C4-2B (cell line): ENCODE data around the gene AP1G1.

ENCODE experiments used
- H3K27ac ChIP-seq: fragments of 450-650 bp; 2 replicates; pipeline ENCODE4 v1.5.1; 2017
- ZFX ChIP-seq: fragments of 450-650 bp; IDR thresholded peaks from 2 replicates; pipeline ENCODE4 v1.6.1; 2017
- TF ChIP-seq, protein P1 (sequence below): fragments of 450-650 bp; conservative IDR thresholded peaks from 2 replicates; pipeline ENCODE4 v1.5.1; 2017; ENCODE audit warnings: mild to moderate bottlenecking

AP1G1 gene

DNA sequence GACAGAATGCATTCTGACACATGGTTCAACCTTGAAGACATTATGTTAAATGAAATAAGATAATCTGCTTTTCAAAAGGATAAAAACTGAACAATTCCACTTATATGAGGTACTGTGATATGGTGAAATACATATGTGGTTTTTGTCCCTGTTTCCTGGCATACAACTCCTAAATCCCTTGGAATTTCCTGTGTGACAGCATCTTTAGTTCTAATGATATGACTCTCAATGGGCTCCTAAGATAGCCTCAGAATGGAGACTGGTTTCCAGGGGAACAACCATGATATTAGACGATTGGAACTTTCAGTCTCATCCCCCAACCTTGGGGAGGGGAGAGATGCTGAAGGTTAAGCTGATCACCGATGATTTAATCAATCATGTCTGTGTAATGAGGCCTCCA is 46.4 kb downstream of the AP1G1 start:
- H3K27ac ChIP-seq: no peak overlapping the region
- TF ChIP-seq ZFX: no peak

DNA sequence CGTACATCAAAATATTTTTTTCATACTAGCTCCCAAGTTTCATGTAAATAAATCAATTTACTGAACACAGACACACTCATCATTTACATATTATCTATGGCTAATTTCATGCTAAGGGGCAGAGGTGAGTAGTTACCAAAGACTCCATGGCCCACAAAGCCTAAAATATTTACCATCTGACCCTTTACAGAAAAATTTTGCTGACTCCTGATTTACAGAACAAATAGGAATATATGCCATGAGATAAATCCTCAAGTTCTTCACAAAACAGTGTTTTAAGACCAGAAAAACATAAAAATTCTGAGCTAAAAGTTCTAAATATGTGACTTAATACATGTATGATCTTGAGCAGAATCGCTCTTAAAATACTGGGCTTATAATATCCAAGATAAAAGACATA is 47.5 kb downstream of the AP1G1 start:
- no peak for TF ChIP-seq ZFX
- TF ChIP-seq, protein P1, sequence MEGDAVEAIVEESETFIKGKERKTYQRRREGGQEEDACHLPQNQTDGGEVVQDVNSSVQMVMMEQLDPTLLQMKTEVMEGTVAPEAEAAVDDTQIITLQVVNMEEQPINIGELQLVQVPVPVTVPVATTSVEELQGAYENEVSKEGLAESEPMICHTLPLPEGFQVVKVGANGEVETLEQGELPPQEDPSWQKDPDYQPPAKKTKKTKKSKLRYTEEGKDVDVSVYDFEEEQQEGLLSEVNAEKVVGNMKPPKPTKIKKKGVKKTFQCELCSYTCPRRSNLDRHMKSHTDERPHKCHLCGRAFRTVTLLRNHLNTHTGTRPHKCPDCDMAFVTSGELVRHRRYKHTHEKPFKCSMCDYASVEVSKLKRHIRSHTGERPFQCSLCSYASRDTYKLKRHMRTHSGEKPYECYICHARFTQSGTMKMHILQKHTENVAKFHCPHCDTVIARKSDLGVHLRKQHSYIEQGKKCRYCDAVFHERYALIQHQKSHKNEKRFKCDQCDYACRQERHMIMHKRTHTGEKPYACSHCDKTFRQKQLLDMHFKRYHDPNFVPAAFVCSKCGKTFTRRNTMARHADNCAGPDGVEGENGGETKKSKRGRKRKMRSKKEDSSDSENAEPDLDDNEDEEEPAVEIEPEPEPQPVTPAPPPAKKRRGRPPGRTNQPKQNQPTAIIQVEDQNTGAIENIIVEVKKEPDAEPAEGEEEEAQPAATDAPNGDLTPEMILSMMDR: no peak
- no peak overlapping the region for H3K27ac ChIP-seq

DNA sequence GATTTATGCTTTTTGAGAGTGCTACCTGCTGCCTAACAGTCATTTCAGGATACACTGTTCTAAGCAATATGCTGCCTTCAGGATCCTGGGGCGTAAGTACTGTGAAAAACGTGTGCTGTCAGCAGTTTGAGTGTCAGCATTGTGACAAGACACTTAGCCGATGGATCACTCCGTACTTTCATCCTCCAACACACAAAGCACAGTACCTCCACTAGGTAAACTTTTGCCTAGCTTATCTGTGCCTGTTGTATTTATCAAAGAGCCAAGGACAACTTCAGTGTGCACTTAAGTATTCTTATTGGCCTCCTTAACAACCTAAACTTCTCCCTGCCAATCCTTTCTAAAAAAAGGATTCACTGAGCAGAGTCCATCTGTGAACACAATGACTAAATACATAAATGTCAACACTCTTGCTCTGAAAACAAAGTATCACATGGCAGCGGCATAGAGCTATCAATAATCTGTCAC is 50.3 kb downstream of the AP1G1 start:
- TF ChIP-seq ZFX: no peak
- TF ChIP-seq, protein P1: no peak
- H3K27ac ChIP-seq: no peak overlapping the region

DNA sequence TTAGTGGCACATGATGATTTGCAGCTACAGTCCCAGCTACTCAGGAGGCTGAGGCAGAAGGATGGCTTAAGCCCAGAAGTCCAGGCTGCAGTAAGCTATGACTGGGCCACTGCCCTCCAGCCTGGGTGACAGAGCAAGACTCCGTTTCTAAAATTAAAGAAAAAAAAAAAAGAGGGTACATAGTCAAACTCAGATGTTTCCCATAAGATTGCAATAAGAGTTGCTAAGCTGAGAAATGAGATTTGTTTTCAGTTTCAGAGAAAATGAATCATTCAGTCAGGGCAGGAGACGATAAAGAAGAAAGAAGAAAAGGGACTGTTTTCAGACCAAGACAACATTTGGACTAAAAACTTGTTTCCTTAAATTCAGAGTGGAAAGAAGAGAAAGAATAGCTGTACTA is 54.0 kb downstream of the AP1G1 start:
- H3K27ac ChIP-seq: no peak overlapping the region
- TF ChIP-seq ZFX: no peak
- TF ChIP-seq, protein P1: no peak

DNA sequence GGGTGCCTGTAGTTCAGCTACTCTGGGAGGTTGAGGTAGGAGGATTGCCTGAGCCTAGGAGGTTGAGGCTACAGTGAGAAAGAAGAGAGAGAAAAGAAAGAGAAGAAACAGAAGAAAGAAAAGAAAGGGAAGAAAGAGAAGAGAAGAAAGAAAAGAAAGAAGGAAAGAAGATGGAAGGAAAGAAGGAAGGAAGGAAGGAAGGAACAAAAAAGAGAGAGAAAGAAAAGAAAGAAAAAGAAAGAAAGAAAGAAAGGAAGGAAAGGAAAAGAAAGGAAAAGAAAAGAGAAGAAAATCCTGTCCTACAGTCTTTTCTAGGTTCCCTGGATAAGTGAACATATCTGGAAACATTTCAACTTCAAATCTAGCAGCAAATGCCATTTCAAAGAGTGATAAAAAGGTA is 54.5 kb downstream of the AP1G1 start:
- TF ChIP-seq ZFX: no peak
- TF ChIP-seq, protein P1: no peak
- no peak overlapping the region for H3K27ac ChIP-seq

DNA sequence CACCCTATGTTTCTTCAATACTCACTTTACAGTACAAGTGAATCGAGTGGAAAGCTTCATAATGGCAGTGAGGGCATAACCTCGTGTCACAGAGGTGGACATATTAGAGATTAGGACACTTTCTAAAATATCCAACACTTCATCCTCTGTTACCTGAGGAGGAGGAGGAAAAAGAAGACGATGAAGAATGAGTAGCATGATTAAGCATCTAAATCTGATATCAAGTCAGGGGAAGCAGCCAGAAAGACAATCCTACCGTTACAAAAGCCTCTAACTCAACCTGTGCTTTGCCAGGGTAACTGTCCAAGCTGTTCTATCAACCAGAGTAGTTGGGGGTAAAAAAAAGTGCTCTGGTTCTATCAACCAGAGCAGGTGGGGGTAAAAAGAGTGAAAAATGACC is 60.4 kb downstream of the AP1G1 start:
- no peak overlapping the region for H3K27ac ChIP-seq
- TF ChIP-seq, protein P1: no peak
- no peak for TF ChIP-seq ZFX

DNA sequence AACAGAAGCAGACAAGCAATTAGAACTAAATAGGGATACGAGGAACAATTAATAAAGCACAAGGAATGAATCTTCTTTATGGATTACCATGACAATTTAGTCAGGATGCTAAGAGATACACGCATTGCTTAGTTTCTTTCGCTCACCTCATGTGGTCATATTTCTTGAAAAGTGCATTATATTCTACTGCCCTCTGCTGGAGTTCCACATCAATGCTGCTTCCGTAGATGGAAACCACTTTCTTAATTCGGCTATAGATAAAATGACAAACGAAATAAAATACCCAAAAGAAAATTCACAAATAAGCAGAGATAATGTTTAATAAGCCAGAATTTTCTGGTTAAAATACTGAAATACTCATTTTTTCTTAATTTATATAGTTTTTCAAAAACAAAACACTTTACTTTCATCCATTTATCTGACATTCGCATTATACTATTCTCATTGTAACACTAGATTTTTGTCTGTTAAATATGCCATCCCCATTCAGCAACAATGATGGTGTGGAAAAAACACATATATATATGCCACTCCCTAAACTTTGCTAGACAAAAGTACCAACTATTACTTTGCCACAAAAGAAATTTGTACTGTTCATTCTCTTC is 62.1 kb downstream of the AP1G1 start:
- no peak overlapping the region for H3K27ac ChIP-seq
- TF ChIP-seq, protein P1: peak; percentile 87
- no peak for TF ChIP-seq ZFX

DNA sequence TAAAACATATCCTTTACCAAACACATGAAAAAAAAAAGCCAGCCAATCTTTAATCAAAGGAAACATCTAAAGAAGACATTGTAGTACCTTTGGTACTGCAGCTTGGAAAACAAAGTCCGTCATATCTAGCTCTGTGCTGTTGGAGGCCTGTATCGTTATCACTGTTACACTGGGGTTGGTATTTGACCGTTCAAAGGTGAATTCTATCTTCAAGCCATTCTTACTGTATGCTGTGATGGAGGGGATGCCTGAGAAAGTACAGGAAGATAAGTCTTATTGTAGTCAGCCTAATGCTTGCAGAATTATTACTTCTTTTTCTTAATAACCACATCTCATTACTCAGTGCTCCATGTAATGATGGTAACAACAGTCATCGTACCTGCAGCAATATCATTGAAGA is 69.8 kb downstream of the AP1G1 start:
- no peak overlapping the region for H3K27ac ChIP-seq
- TF ChIP-seq, protein P1: no peak
- TF ChIP-seq ZFX: no peak
